Activated B cell treated with CpG ODN at 0.5 μM for 24 hours (primary cell): ENCODE results near the gene CYP2B6. TPM values are rescaled to one million over a fixed set of nuclear protein-coding genes. Genes with fewer than 3 reads are reported as not detected.

Experiments
- ATAC-seq: fragments of 200-7000 bp; cut with Tn5 transposase; one replicate; pipeline ENCODE4 v1.10.0; 2021; ENCODE audit warnings: low read depth, mild to moderate bottlenecking, moderate library complexity
- CTCF ChIA-PET: fragments of 350-600 bp; sonication (Branson Sonifier 250); formaldehyde crosslinking; loops from one replicate; lab custom pipeline; 2021; ENCODE audit warnings: antibody characterized with exemption; lab: Charles Lee
- POLR2A ChIA-PET: fragments of 350-600 bp; sonication (Branson Sonifier 250); formaldehyde crosslinking; loops from one replicate; lab custom pipeline; 2021; ENCODE audit warnings: antibody characterized with exemption; lab: Charles Lee
- DNase-seq: peaks from one replicate; pipeline ENCODE4 v3.0.0; 2022
- H3K27ac Mint-ChIP-seq: one replicate; pipeline ENCODE4 v1.8.0; 2020; ENCODE audit warnings: mixed read lengths
- H3K27me3 Mint-ChIP-seq: one replicate; pipeline ENCODE4 v1.8.0; 2021; ENCODE audit warnings: mixed read lengths
- H3K36me3 Mint-ChIP-seq: one replicate; pipeline ENCODE4 v1.8.0; 2021; ENCODE audit warnings: low read depth, mixed read lengths
- H3K4me1 Mint-ChIP-seq: one replicate; pipeline ENCODE4 v1.8.0; 2021; ENCODE audit warnings: mixed read lengths
- H3K4me3 Mint-ChIP-seq: one replicate; pipeline ENCODE4 v1.8.0; 2020; ENCODE audit warnings: mild to moderate bottlenecking, mixed read lengths
- H3K9me3 Mint-ChIP-seq: one replicate; pipeline ENCODE4 v1.8.0; 2020; ENCODE audit warnings: mixed read lengths
- CTCF ChIP-seq: fragments of 200-600 bp; IDR thresholded peaks from one replicate; pipeline ENCODE4 v1.8.0; 2022; ENCODE audit warnings: antibody characterized with exemption, mild to moderate bottlenecking
- intact Hi-C: fragments of 100-400 bp; cut with micrococcal nuclease; formaldehyde crosslinking; loops from one replicate; pipeline ENCODE4 v1.15.1; 2024
- total RNA-seq: library from RNA; stranded (reverse); gene quantifications from 2 replicates; pipeline ENCODE4 v1.2.3, GENCODE V29; 2022

Gene CYP2B6
- total RNA-seq, 1 donor from 2014 or later, result not detected

DNA sequence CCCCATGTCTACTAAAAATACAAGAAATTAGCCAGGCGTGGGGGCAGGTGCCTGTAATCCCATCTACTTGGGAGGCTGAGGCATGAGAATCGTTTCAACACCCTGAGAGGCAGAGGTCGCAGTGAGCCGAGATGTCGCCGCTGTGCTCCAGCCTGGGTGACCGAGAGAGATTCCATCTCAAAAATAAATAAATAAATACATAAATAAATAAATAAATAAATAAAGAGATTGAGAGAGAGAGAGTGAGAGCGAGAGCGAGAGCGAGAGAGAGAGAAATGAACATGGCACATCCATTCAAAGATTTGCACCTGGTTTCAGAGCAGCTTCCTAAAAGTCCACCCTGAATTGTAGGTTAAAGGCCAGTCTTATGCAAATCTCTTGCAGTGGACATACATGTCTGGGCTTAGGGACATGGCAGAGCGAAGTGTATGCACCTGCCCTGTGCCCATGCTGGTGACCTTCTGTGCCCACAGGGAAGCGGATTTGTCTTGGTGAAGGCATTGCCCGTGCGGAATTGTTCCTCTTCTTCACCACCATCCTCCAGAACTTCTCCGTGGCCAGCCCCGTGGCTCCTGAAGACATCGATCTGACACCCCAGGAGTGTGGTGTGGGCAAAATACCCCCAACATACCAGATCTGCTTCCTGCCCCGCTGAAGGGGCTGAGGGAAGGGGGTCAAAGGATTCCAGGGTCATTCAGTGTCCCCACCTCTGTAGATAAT is 42.3 kb upstream of the CYP2B6 start:
- CTCF ChIA-PET, result no interaction called here
- Mint-ChIP-seq H3K27ac (no peak overlapping the region), H3K27me3 (peaks cover 21% of the 10 kb centered on the region), H3K4me3 (no peak overlapping the region), H3K9me3 (peaks cover 22% of the 10 kb centered on the region), H3K36me3 (no peaks in the 10 kb centered on the region), H3K4me1 (no peaks in the 10 kb centered on the region)
- DNase-seq (no peak), ATAC-seq (no peak)
- TF ChIP-seq CTCF, result no peak
- intact Hi-C loops, result no loop called here
- POLR2A ChIA-PET, result no interaction called here

- Mint-ChIP-seq H3K36me3 (peaks cover 4% of the 10 kb centered on the region), H3K4me3 (no peak overlapping the region), H3K9me3 (peaks cover 42% of the 10 kb centered on the region), H3K27ac (no peak overlapping the region), H3K4me1 (no peaks in the 10 kb centered on the region), H3K27me3 (peaks cover 2% of the 10 kb centered on the region)
- no peak for DNase-seq
- CTCF ChIA-PET, result no interaction called here
- ATAC-seq, result no peak
- POLR2A ChIA-PET, result no interaction called here
- no peak for TF ChIP-seq CTCF
- intact Hi-C loops, result no loop called here
Measured at GRCh38 chr19:40954573-40954972, 36.5 kb upstream of the CYP2B6 start.

DNA sequence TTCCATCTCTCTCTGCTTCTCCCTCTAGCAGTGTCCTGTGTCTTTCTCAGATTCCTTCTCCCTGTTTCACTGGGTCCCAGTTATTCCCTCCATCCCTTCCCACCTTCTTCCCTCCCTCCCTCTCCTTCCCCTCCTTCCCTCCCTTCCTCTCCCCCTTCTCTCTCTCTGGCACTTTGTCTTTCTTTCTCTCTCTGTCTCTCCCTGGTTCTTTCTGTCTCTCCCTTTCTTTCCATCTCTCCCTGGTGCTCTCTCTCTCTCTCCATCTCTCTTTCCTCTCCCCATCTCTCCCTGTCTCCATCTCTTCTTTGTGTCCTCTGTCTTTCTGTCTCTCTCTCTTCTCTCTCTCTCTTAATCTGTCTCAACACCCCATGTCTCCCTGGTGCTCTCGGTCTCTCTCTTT is 31.7 kb upstream of the CYP2B6 start:
- peaks cover 14% of the 10 kb centered on the region for H3K27me3 Mint-ChIP-seq
- H3K36me3 Mint-ChIP-seq, result no peaks in the 10 kb centered on the region
- no peak overlapping the region for H3K27ac Mint-ChIP-seq
- no peak for ATAC-seq
- no peak overlapping the region for H3K4me3 Mint-ChIP-seq
- H3K4me1 Mint-ChIP-seq, result no peaks in the 10 kb centered on the region
- peaks cover 20% of the 10 kb centered on the region for H3K9me3 Mint-ChIP-seq
- CTCF ChIA-PET, result no interaction called here
- DNase-seq, result no peak
- intact Hi-C loops, result no loop called here
- POLR2A ChIA-PET, result no interaction called here
- TF ChIP-seq CTCF, result no peak

DNA sequence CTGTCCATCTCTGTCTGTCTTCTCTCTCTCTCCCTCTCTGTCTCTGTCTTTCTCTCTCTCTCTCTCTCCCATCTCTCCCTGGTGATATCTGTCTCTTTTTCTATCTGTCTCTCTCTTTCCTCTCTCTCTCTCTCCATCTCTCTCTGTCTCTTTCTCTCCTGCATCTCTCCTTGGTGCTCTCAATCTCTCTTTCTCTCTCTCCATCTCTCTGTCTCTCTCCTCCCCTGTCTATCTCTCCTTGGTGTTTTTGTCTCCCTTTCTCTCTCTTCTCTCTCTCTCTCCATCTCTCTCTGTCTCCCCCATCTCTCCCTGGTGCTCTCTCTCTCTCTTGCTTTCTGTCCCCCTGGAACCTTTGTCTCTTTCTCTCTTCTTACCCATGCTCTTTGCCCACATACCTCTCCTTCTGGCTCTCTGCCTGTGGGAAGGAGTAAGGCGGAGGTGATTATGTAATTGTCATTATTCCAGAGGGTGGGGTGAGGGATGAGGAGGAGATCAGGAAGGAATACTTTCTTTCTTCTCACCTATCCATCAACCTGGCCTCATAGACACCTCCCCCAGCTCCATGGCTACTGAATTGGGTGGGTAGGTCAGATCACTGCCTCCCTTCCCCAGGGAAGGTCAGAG is 30.9 kb upstream of the CYP2B6 start:
- Mint-ChIP-seq H3K9me3 (peaks cover 13% of the 10 kb centered on the region), H3K27ac (no peak overlapping the region), H3K4me3 (no peak overlapping the region), H3K36me3 (no peaks in the 10 kb centered on the region), H3K27me3 (peaks cover 14% of the 10 kb centered on the region), H3K4me1 (no peaks in the 10 kb centered on the region)
- CTCF ChIA-PET, result no interaction called here
- TF ChIP-seq CTCF, result no peak
- no peak for DNase-seq
- no peak for ATAC-seq
- intact Hi-C loops, result no loop called here
- POLR2A ChIA-PET, result no interaction called here

- H3K36me3 Mint-ChIP-seq, result no peaks in the 10 kb centered on the region
- no peak overlapping the region for H3K4me3 Mint-ChIP-seq
- ChIA-PET POLR2A (no interaction called here), CTCF (no interaction called here)
- DNase-seq (no peak), ATAC-seq (no peak)
- H3K9me3 Mint-ChIP-seq, result peaks cover 12% of the 10 kb centered on the region
- intact Hi-C loops, result no loop called here
- no peak overlapping the region for H3K27ac Mint-ChIP-seq
- peaks cover 14% of the 10 kb centered on the region for H3K27me3 Mint-ChIP-seq
- no peak for TF ChIP-seq CTCF
- no peaks in the 10 kb centered on the region for H3K4me1 Mint-ChIP-seq
Measured at GRCh38 chr19:40960780-40961179, 30.3 kb upstream of the CYP2B6 start.
